H1 (cell line): Measurements from ENCODE around the gene TMEM243. TPM values are rescaled to one million over a fixed set of nuclear protein-coding genes. Genes with fewer than 3 reads are reported as not detected.
A peak's percentile ranks its signal among the peaks of the same experiment; 100 is the strongest.

ENCODE experiments used
- ASH2L ChIP-seq: fragments of 200-600, 300-600 bp; sonication (generic); IDR thresholded peaks from one replicate; pipeline ENCODE4 v1.7.1; 2017; ENCODE audit warnings: low read length
- BACH1 ChIP-seq: IDR thresholded peaks from 2 replicates; pipeline ENCODE4 v1.6.1; 2012; ENCODE audit warnings: low read length, improper control_type of control experiment
- EZH2 ChIP-seq: fragments of 200-600 bp; sonication (generic); IDR thresholded peaks from 2 replicates; pipeline ENCODE4 v1.7.1; 2012; ENCODE audit warnings: low read depth, mild to moderate bottlenecking, moderate library complexity, low read length, inconsistent platforms; ENCODE audit not compliant: severe bottlenecking
- GABPA ChIP-seq: IDR thresholded peaks from 2 replicates; pipeline ENCODE4 v1.6.1; 2011; ENCODE audit warnings: mild to moderate bottlenecking, low read length, moderate library complexity, borderline replicate concordance; ENCODE audit not compliant: insufficient read depth
- JUND ChIP-seq: IDR thresholded peaks from 2 replicates; pipeline ENCODE4 v1.6.1; 2011; ENCODE audit warnings: mild to moderate bottlenecking, improper control_type of control experiment, low read length
- NRF1 ChIP-seq: IDR thresholded peaks from 2 replicates; pipeline ENCODE4 v1.6.1; 2011; ENCODE audit warnings: mild to moderate bottlenecking, low read depth, low read length, improper control_type of control experiment
- PHF8 ChIP-seq: fragments of 200-600 bp; sonication (generic); conservative IDR thresholded peaks from 2 replicates; pipeline ENCODE4 v1.7.1; 2012; ENCODE audit warnings: low read depth, mild to moderate bottlenecking, inconsistent platforms, low read length, moderate library complexity
- SIRT6 ChIP-seq: IDR thresholded peaks from one replicate; pipeline ENCODE4 v1.7.1; 2012; ENCODE audit warnings: low read length, inconsistent platforms
- SP1 ChIP-seq: IDR thresholded peaks from 2 replicates; pipeline ENCODE4 v1.6.1; 2011; ENCODE audit warnings: low read depth, low read length
- SRF ChIP-seq: IDR thresholded peaks from 2 replicates; pipeline ENCODE4 v1.6.1; 2011; ENCODE audit warnings: mild to moderate bottlenecking, low read depth, low read length, moderate library complexity
- ZNF274 ChIP-seq: IDR thresholded peaks from 2 replicates; pipeline ENCODE4 v1.7.0; 2012; ENCODE audit warnings: low read length, borderline replicate concordance; ENCODE audit errors: extremely low read depth
- polyA plus RNA-seq, 7 experiments: library from polyadenylated mRNA; depleted of rRNA in 3 of 7; stranded (reverse) in 5 of 7; unstranded in 2 of 7; fragments of >200 nt in 5 of 7; fragments of 200-250 nt in 2 of 7; gene quantifications; 1 replicate in 5 of 7; 2 replicates in 1 of 7; 4 replicates in 1 of 7; pipeline versions ENCODE4 v1.2.1 to v1.2.3, GENCODE V29; 2011 to 2013; ENCODE audit warnings: missing spikeins in 2 of 7, mixed read lengths in 2 of 7
- total RNA-seq: library from RNA; stranded (reverse); fragmentation: NEBNext Ultra II Directional; extraction: Animal tissue kit (Norgen Biotek cat#: 25700); gene quantifications from 2 replicates; pipeline ENCODE4 v1.2.1, GENCODE V29; 2021
- TF ChIP-seq, protein P1 (sequence below): IDR thresholded peaks from 2 replicates; pipeline ENCODE4 v1.6.1; 2012; ENCODE audit warnings: inconsistent platforms

Gene TMEM243
- total and polyA plus RNA-seq, 2 of the 8 experiments (the other 6 are each of a cell fraction or from before 2014, with no cell fraction given), result 23.7 to 27.6 TPM

DNA sequence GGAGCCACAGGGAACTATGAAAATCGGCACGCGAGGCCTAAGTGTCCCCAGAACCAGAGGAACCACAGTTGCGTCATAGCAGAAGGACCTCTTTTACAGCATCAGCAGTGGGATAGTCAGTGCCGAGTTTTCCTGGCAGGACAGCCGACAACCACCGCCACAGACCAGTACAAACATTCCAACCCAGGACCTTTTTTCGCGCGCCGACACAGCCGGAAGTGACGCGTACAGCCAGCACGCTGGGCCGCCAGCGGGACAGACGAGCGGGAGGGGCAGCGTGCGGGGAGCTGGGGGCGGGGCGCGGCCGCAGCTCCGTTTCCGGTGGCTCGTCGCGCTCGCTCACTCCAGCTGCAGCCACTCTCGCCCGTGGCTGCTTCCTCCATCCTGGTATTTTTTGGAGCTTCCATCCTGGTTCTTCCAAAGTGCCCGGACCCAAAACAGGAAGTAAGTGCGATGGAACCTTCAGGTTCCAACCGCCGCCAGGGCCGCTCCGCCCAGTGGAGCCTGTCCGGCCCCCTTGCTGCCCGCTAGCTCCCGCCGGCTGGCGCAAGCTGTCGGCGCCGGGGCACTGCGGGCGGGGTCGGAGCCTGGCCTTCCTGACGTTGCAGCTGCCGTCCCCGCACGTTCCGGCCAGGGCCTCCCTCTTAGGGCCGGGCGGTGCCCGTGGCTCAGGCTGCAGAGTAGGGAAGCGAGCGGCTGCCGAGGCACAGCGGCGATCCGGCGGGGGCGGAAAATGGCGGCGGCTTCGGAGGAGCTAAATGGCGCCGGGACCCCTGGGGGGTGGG, 67.2 kb downstream of the TMEM243 start, which contains the start of gene DMTF1 (continued):
- TF ChIP-seq EZH2 (no peak), BACH1 (no peak), GABPA (peak; percentile 82), SP1 (no peak; the same call in 1 of the 2 replicates), NRF1 (no peak), SIRT6 (no peak), ZNF274 (no peak), SRF (no peak), ASH2L (peak; percentile 97), PHF8 (peak; percentile 94), JUND (no peak; the same call in 1 of the 2 replicates)
- TF ChIP-seq, protein P1, sequence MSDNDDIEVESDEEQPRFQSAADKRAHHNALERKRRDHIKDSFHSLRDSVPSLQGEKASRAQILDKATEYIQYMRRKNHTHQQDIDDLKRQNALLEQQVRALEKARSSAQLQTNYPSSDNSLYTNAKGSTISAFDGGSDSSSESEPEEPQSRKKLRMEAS, result peak; percentile 38
